ENCODE results near the gene SMCO2. TPM values are rescaled to one million over a fixed set of nuclear protein-coding genes. Genes with fewer than 3 reads are reported as not detected.

Gene SMCO2
- total and polyA plus RNA-seq, 9 of the 15 experiments (the other 6 are each of a cell fraction or from before 2014, with no cell fraction given): not detected

GRCh38 chr12:27523642-27524493, 77.3 kb downstream of the SMCO2 start, which contains the start of gene PPFIBP1 (continued):
- TF ChIP-seq MGA (IDR thresholded peaks at IDR 0.05) (peak; percentile 83), CSDE1 (IDR thresholded peaks at IDR 0.05) (no peak), ZNF740 (CRISPR knock-in tag; IDR thresholded peaks at IDR 0.05) (no peak), ZNF740 (tag; IDR thresholded peaks at IDR 0.05) (no peak), SUPT5H (IDR thresholded peaks at IDR 0.05) (0 out of 2 replicates have a peak, but pooled peaks have one; percentile 25), ESRRA (IDR thresholded peaks at IDR 0.05; ENCODE audit: borderline replicate concordance, low read depth) (no peak), HDAC1 (IDR thresholded peaks at IDR 0.05) (peak in 1 of 2 experiments; percentile 41; a peak in 1 of 4 replicates), RBM22 (IDR thresholded peaks at IDR 0.05; ENCODE audit: low read depth, low read length, poor library complexity, severe bottlenecking) (no peak), POLR2AphosphoS5 (IDR thresholded peaks at IDR 0.05; ENCODE audit: control insufficient read depth, insufficient read depth, low read depth, low read length) (no peak), NKRF (IDR thresholded peaks at IDR 0.05; ENCODE audit: borderline replicate concordance) (no peak), CHD2 (IDR thresholded peaks at IDR 0.05; ENCODE audit: low read depth, low read length) (peak; percentile 59), TEAD1 (CRISPR knock-in tag; IDR thresholded peaks at IDR 0.05) (no peak)

Data from K562 (cell line).